OCI-LY1 (cell line): ENCODE results near the gene RAB14.

Experiments used
- H2AFZ ChIP-seq: fragments of 200-600 bp; sonication (generic), shearing (Covaris generic); 2 replicates; pipeline ENCODE4 v1.6.0; 2014; ENCODE audit warnings: antibody characterized with exemption, mild to moderate bottlenecking, low read length
- H3F3A ChIP-seq: fragments of 200-600 bp; sonication (generic), shearing (Covaris generic); 2 replicates; pipeline ENCODE4 v1.6.0; 2014; ENCODE audit warnings: mild to moderate bottlenecking, antibody characterized with exemption, low read length, moderate library complexity; ENCODE audit not compliant: insufficient read depth
- H3K27ac ChIP-seq: fragments of 200-600 bp; sonication (generic); 2 replicates; pipeline ENCODE4 v1.5.1; 2014; ENCODE audit warnings: low read length, mixed run types, mild to moderate bottlenecking, low read depth; ENCODE audit not compliant: poor library complexity, severe bottlenecking
- H3K27me3 ChIP-seq: fragments of 200-600 bp; sonication (generic); 2 replicates; pipeline ENCODE4 v1.6.0; 2014; ENCODE audit warnings: antibody characterized with exemption, mild to moderate bottlenecking, low read length, moderate library complexity; ENCODE audit not compliant: insufficient read depth
- H3K36me3 ChIP-seq: fragments of 200-600 bp; sonication (generic); 2 replicates; pipeline ENCODE4 v1.6.1; 2014; ENCODE audit warnings: mild to moderate bottlenecking, antibody characterized with exemption, low read length, moderate library complexity, mixed read lengths; ENCODE audit not compliant: insufficient read depth
- H3K4me1 ChIP-seq: fragments of 200-600 bp; sonication (generic); 2 replicates; pipeline ENCODE4 v1.5.1; 2014; ENCODE audit warnings: mild to moderate bottlenecking, low read length, moderate library complexity; ENCODE audit not compliant: insufficient read depth, severe bottlenecking
- H3K4me2 ChIP-seq: fragments of 200-600 bp; sonication (generic), shearing (Covaris generic); 2 replicates; pipeline ENCODE4 v1.6.1; 2014; ENCODE audit warnings: low read length
- H3K4me3 ChIP-seq: fragments of 200-600 bp; sonication (generic); 2 replicates; pipeline ENCODE4 v1.5.1; 2014; ENCODE audit warnings: low read length, low read depth, mild to moderate bottlenecking, mixed read lengths; ENCODE audit not compliant: poor library complexity, severe bottlenecking
- H3K79me2 ChIP-seq: fragments of 200-600 bp; shearing (Covaris generic); 2 replicates; pipeline ENCODE4 v1.6.1; 2016; ENCODE audit warnings: mixed run types, low read length, mixed read lengths; ENCODE audit not compliant: insufficient read depth
- H3K9ac ChIP-seq: fragments of 200-600 bp; sonication (generic), shearing (Covaris generic); 2 replicates; pipeline ENCODE4 v1.6.1; 2014; ENCODE audit warnings: mild to moderate bottlenecking, low read length, mixed read lengths
- H3K9me2 ChIP-seq: fragments of 200-600 bp; sonication (generic), shearing (Covaris generic); 2 replicates; pipeline ENCODE4 v1.6.1; 2014; ENCODE audit warnings: low read depth, mild to moderate bottlenecking, low read length, mixed read lengths
- H3K9me3 ChIP-seq: fragments of 200-600 bp; shearing (Covaris generic); 2 replicates; pipeline ENCODE4 v1.6.1; 2014; ENCODE audit warnings: low read length, mixed read lengths
- H4K20me1 ChIP-seq: fragments of 200-600 bp; sonication (generic), shearing (Covaris generic); 2 replicates; pipeline ENCODE4 v1.6.0; 2016; ENCODE audit warnings: mild to moderate bottlenecking, low read length; ENCODE audit not compliant: insufficient read depth
- EZH2 ChIP-seq: fragments of 200-600 bp; sonication (generic), shearing (Covaris generic); IDR thresholded peaks from 2 replicates; pipeline ENCODE4 v1.8.0; 2017; ENCODE audit warnings: borderline replicate concordance, mixed run types, mild to moderate bottlenecking, antibody characterized with exemption, low read length, moderate library complexity, mixed read lengths
- TF ChIP-seq, protein P1 (sequence below): fragments of 200-600 bp; sonication (generic), shearing (Covaris generic); IDR thresholded peaks from 2 replicates; pipeline ENCODE4 v1.5.1; 2017; ENCODE audit warnings: mild to moderate bottlenecking, antibody characterized with exemption, low read length, moderate library complexity, mixed read lengths

The RAB14 gene

GRCh38 chr9:121226175-121226574 lies 24.5 kb upstream of the RAB14 start:
- Histone ChIP-seq H3K4me3 (no peak overlapping the region), H3K79me2 (no peaks in the 10 kb centered on the region), H3F3A (no peaks in the 10 kb centered on the region), H2AFZ (no peak overlapping the region), H3K9me3 (no peaks in the 10 kb centered on the region), H3K4me1 (no peaks in the 10 kb centered on the region), H3K4me2 (no peak overlapping the region), H3K27ac (no peak overlapping the region), H4K20me1 (no peaks in the 10 kb centered on the region), H3K9me2 (no peaks in the 10 kb centered on the region), H3K36me3 (no peaks in the 10 kb centered on the region), H3K9ac (no peak overlapping the region), H3K27me3 (no peaks in the 10 kb centered on the region)
- TF ChIP-seq EZH2 = no peak
- TF ChIP-seq, protein P1, sequence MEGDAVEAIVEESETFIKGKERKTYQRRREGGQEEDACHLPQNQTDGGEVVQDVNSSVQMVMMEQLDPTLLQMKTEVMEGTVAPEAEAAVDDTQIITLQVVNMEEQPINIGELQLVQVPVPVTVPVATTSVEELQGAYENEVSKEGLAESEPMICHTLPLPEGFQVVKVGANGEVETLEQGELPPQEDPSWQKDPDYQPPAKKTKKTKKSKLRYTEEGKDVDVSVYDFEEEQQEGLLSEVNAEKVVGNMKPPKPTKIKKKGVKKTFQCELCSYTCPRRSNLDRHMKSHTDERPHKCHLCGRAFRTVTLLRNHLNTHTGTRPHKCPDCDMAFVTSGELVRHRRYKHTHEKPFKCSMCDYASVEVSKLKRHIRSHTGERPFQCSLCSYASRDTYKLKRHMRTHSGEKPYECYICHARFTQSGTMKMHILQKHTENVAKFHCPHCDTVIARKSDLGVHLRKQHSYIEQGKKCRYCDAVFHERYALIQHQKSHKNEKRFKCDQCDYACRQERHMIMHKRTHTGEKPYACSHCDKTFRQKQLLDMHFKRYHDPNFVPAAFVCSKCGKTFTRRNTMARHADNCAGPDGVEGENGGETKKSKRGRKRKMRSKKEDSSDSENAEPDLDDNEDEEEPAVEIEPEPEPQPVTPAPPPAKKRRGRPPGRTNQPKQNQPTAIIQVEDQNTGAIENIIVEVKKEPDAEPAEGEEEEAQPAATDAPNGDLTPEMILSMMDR = no peak

DNA sequence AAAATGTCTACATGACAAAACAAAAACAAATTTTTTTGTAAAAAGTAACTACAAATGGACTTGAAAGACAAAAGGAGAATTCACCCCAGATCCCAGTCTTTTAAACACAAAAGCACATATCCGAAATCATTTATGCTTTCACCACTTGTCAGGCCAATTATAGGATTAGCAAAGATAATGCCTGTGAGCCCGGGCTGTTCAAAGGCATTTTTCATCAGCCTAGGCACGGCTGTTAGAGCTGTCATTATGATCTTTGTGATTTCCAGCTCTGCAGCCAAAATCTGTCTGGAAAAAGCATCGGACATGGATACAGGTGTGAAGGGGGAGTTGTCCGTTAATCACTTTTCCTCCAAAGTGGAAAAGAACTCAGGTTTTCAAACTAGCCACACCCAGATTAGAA lies 23.6 kb upstream of the RAB14 start:
- Histone ChIP-seq H3K9me3 (no peaks in the 10 kb centered on the region), H3K27ac (no peak overlapping the region), H3K4me1 (no peaks in the 10 kb centered on the region), H2AFZ (no peak overlapping the region), H3F3A (no peaks in the 10 kb centered on the region), H3K4me2 (no peak overlapping the region), H3K36me3 (no peaks in the 10 kb centered on the region), H3K79me2 (no peaks in the 10 kb centered on the region), H3K4me3 (no peak overlapping the region), H3K9me2 (no peaks in the 10 kb centered on the region), H3K27me3 (no peaks in the 10 kb centered on the region), H4K20me1 (no peaks in the 10 kb centered on the region), H3K9ac (no peak overlapping the region)
- TF ChIP-seq, protein P1 = no peak
- no peak for TF ChIP-seq EZH2

GRCh38 chr9:121222524-121223171 lies 21.0 kb upstream of the RAB14 start:
- no peaks in the 10 kb centered on the region for H3K36me3 ChIP-seq
- H3K27ac ChIP-seq = no peak overlapping the region
- no peaks in the 10 kb centered on the region for H3K27me3 ChIP-seq
- H3K4me1 ChIP-seq = no peaks in the 10 kb centered on the region
- H3F3A ChIP-seq = no peaks in the 10 kb centered on the region
- no peak overlapping the region for H3K4me3 ChIP-seq
- no peak overlapping the region for H2AFZ ChIP-seq
- no peaks in the 10 kb centered on the region for H3K9me2 ChIP-seq
- TF ChIP-seq EZH2 = no peak
- TF ChIP-seq, protein P1 = peak; percentile 51; the same call in 1 of the 2 replicates
- no peaks in the 10 kb centered on the region for H3K79me2 ChIP-seq
- H4K20me1 ChIP-seq = no peaks in the 10 kb centered on the region
- H3K9me3 ChIP-seq = no peaks in the 10 kb centered on the region
- no peak overlapping the region for H3K4me2 ChIP-seq
- no peak overlapping the region for H3K9ac ChIP-seq
